COLO668 (cell line): ENCODE measurements around the gene CCDC24.
A peak's percentile ranks its signal among the peaks of the same experiment; 100 is the strongest.

Source experiments
- DNase-seq: peaks from one replicate; lab custom pipeline; 2025; ENCODE audit not compliant: unreplicated experiment; lab: John Stamatoyannopoulos, UW

The CCDC24 gene

DNA sequence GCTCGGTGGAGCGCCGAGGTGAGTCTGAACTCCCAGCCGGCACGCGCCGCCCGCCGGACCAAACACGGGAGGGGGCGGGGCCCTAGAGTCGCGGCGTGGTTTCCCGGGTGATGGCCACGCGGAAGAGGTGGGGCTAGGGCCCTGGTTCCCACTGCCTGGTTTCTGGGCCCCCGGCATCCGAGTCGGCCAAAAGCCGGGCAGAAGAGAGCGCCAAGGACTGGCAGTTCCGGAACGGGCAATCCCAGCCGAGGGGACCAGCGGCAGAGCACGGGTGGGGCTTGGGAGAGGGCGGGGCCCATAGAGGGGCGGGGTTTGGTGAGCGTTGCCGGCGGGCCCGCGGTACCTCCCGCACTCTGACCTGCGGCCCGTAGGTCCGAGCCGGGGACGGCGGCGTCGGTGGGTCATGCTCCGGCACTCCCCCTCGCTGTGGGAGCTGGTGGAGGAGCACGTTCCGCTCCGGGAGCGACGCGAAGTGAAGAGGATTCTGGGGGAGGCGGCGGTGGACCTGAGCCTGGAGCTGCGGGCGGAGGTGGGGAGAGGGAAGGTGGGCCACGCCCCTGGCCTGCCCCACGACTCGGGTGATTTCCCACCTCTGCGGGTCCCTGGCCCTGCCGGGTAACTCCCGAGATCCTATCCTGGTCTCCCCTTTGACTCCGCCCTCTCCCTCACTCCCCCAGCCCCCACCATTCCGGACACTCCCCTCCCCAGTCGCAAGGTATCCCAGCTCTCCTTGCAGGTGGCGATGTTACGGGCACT lies at the start of gene CCDC24:
Gene CCDC24, plus strand, starts transcription at position 124 of the 756 bp plus-strand sequence. Its CDS starts 280 bp downstream, at position 404.
- peak; percentile 96 for DNase-seq

DNA sequence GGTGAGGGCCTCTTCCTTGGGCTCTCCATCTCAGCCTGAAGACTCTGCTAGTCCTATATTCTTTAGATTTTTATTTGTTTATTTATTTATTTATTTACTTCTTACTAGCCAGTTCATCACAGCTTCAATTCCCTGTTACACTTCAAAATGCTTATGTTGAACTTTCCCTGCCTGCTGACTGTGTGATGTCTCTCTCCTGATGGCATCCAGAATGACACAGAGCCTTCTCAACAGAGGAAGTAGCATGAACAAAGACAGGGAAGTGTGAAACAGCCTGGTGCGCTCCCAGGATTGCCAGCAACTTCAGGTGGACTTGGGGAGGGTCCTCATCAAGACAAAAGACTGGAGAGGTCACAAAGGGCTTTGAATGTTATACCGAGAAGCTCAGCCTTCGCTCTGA lies 49.0 kb upstream of the CCDC24 start:
- DNase-seq: no peak

DNA sequence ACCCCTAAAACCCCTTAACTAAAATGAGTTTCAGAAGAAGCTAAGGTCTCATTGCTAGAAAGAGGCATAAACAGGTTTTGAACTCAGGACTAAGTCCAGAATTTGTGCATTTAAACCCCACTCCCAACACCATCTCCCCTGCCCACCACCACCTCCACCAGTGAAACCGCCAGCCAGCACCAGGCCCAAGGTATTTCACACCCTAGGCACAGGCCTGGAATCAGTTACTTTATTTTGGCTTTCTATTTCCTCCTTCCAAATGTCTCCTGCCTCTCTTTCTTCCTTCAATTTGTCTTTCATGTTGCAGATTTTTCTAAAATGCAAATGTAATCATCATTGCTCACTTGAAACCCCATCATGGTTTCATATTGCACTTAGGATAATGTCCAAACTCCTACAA lies 46.5 kb upstream of the CCDC24 start:
- DNase-seq: no peak

- no peak for DNase-seq
These were observed 45.6 kb upstream of the CCDC24 start for GRCh38 chr1:43945674-43946235.

GRCh38 chr1:43946236-43947060 lies 45.0 kb upstream of the CCDC24 start, which contains the start of gene IPO13:
IPO13 (plus strand) TSS chr1:43946950; CDS start chr1:43947601, 651 bp downstream.
- DNase-seq: peak; percentile 100

DNA sequence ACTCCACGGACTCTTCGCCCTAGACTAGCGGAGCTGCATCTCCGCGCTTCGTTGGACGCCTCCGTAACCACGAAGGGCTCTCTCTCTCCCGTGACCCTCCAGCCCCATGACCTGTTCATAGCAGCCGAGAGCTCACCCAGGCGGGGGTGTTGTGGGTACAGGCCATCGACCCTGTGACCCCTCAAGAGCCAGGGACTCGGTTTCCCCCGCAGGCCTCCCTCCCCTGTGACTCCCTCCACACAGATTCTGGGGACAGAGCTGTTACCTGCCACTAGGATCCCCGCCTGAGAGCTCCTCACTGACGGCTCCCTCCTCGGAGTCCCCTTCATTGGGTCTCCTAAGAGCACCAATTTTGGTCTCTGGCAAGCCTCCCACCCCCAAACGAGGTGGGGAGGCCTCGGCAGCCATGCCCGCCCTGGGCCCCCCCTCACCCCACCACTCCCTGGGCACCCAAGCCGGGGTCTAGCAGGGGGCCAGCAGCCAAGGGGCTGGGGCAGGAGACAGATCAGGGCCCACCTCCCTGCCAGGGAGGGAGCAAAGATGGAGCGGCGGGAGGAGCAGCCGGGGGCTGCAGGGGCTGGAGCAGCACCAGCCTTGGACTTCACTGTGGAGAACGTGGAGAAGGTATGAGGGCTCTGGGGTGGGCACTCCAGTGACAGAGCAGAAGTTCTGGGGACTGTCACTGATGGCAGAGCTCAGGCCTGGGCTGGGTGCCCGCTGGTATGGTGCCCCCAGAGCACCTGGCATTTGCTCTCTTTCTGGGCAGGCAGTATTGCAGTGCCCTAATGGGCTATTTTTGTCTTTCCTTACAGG lies 44.1 kb upstream of the CCDC24 start:
- peak; percentile 57 for DNase-seq

DNA sequence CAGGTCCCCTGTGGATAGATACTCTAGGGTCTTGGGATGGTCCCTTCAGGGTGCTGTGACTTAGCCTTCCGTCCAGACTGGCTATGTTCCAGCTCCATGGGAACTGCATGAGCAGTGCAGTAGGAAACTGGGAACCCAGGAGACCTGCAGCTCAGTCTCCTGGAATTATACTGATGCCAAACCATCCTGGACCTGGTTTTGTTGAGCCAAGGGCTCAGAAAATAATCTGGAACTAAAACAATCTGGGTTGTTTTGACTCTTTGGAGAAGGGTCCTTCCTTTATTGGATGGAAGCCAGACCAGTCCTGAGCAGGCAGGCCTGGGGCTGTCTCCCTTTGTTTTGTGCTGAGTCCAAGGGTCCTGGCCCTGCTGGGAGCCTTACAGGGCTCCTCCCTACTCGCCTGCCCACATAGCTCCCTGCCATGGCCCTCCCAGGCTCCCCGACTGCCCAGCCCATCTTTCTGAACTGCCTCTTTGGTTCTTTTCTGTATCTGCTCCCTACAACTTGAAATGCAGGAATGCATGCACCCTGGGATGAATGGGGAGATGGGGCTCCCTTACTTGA lies 43.4 kb upstream of the CCDC24 start:
- no peak for DNase-seq

DNA sequence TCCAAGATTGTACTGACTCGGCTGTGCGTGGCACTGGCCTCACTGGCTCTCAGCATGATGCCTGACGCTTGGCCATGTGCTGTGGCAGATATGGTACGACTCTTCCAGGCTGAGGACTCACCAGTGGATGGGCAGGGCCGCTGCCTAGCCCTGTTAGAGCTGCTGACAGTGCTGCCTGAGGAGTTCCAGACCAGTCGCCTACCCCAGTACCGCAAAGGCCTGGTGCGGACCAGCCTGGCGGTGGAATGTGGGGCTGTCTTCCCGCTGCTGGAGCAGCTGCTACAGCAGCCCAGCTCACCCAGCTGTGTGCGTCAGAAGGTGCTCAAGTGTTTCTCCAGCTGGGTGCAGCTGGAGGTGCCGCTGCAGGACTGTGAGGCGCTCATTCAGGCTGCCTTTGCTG lies 41.7 kb upstream of the CCDC24 start:
- peak; percentile 30 for DNase-seq

GRCh38 chr1:43951021-43951985 lies 40.1 kb upstream of the CCDC24 start:
- DNase-seq: no peak

DNA sequence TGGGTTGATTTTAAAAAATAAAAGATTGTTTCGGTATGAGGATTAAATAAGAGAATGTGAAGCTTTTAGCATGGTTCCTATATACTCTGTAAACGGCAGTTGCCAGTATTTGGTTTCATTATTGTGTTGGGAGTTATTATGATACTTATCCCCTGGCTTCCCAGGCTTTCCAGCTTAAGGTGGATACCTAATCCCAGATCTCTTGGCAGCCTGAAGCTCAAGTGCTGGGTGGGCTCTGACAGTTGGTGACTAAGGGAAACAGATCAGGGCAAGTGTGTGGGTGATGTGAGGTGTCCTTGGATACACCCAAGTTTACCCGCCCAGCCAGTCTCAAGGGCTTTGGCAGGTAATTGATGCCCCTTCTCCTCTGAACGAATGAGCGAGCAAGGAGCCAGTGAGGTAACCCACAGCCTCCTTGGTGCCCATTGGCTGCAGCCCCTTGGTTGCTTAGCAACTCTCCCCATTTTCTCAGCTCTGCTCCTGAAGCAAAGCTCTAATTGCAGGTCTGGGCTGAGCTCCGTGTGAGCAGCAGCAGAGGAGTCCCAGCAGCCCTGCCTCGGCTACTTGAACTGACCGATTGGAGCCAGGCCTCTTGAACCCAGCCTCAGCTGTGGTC lies 38.6 kb upstream of the CCDC24 start:
- no peak for DNase-seq

DNA sequence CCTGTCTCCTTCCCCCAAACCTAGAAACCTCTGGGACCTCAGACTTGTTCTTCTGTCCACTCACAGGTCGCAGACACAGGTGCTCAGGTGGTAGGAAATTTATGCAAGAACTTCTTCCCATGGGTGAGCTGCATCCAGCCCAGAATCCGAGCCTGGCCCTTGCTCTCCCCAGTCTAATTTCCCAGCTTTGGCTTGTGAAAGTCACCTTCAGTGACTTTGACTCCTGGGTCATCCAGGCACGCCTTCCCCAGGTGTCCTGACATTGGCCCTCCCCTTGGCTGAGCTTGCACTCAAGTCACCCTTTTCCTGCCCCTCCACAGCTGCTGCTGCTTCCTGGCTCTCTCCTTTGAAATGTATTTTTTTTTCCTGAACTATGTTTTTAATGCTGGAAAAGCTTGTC lies 38.0 kb upstream of the CCDC24 start:
- no peak for DNase-seq

DNA sequence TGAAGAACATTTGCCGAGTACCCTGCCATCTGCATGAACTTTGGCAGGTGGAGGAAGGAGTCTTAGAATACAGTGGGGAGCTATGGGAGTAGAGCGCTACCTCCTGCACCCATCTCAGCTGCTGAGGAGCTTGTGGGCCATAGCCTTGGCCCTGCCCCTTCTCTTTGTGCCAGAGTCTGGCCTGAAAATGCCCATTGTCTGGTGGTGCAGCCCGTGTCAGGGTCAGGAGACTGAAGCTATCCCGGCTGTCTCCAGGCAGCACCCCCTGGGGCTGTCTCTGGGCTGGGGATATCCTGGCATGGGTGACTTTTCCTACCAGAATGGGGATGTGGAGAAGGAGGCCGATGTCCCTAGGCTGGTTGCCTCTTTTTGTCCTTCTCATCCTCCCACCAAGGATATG lies 37.4 kb upstream of the CCDC24 start:
- DNase-seq: no peak

- no peak for DNase-seq
These were observed 35.2 kb upstream of the CCDC24 start for GRCh38 chr1:43956234-43956633.

- no peak for DNase-seq
These were observed 33.9 kb upstream of the CCDC24 start for GRCh38 chr1:43957407-43958040.

DNA sequence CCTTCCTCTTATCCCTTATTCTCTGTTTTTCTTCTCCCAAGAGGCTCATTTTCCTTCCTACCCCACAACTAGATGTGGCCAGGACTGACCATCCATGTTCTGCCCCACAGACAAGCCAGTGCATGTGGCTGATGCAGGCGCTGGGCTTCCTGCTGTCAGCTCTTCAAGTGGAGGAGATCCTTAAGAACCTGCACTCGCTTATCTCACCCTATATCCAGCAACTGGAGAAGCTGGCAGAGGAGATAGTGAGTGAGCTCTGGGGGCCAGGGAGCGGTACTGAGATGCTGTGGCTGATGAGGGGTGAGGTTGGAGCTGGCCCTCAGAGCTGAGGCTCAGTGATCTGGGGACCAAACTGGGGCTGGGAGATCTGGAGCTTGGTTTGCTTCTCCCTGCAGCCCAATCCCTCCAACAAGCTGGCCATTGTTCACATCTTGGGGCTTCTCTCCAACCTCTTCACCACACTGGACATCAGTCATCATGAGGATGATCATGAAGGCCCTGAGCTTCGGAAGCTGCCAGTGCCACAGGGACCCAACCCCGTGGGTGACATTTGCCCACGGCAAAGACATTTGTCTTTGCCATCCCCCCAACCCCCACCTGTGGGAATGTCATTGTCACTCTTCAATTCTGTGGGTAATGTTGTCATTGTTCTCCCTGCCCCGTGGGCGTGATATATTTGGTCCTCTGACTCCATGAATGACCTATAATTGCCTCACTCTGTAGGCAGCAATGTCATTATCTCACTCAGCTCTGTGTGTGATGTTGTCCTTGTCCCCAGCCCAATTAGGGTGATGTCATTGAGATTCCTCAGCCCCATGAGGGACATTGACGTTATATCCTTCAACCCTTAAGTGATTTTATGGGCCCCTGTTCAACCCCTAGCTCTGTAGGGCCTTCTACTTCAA lies 32.8 kb upstream of the CCDC24 start:
- DNase-seq: no peak

DNA sequence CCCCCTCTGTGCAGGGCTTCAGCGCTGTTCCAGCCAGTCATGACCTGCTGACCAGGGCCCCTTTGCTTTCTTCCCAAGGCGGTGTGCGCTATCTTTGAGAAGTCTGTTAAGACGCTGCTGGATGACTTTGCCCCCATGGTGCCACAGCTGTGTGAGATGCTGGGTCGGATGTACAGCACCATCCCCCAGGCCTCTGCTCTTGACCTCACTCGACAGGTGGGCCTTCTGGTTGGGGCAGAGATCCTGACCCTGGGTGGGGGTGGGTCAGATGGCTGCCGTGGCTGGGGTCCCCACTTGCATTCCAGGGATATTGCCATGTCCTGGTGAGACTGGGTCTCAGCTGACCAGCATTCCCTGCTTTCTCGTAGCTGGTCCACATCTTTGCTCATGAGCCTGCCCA lies 30.6 kb upstream of the CCDC24 start:
- no peak for DNase-seq

DNA sequence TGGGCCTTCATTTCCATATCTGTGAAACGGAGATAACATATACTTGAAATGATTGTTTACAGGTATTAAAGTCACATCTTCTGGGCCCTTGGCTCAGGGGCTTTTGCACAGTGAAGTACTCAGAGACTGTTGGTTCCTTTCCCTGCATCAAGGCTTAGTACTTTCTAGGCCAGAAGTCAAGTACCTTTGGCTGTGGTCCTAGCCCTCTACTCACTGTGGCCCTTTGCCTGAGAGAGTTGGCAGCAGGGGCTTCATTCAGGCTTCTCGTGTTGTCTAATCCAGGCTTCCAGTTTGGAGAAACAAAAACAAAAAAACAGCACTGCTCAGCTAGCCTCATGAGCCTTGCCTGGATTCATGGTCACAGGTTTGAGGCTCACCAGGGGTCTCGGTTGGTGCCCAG lies 29.7 kb upstream of the CCDC24 start:
- no peak for DNase-seq

- no peak for DNase-seq
These were observed 29.1 kb upstream of the CCDC24 start for GRCh38 chr1:43962324-43962723.
